Measurements from ENCODE around the gene APC2.

- TF ChIP-seq CTCF (IDR thresholded peaks at IDR 0.05): no peak
- TF ChIP-seq EP300 (IDR thresholded peaks at IDR 0.05): no peak
Measured at GRCh38 chr19:1470305-1471009, 20.5 kb downstream of the APC2 start.

Measured in ovary (tissue), 3 donors.